Measurements from ENCODE around the gene SERPINA4. TPM values are rescaled to one million over a fixed set of nuclear protein-coding genes. Genes with fewer than 3 reads are reported as not detected.

The SERPINA4 gene
- total RNA-seq, 1 donor from 2014 or later, result not detected

DNA sequence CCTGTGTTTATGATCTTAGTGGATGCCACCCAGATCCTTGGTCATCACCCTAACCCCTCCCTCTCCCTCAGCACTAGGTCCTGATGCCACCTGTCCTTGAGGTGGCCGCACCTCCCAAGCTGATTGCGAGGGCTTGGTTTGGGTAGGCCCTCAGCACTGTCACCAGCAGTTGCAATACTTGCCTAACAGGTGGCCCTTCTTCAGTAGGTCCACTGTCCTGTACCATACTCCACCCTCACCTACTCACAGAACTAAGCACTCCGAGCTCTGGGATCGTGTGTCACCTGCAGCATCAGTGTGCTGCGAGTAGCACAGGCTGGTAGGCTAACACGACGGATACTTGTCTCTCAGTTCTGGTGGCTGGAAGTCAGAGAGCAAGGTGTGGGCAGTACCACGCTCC is 38.0 kb upstream of the SERPINA4 start:
- H3K27ac ChIP-seq (ENCODE audit: low read depth, low read length), result no peak overlapping the region
- TF ChIP-seq EZH2 (IDR thresholded peaks at IDR 0.05; ENCODE audit: insufficient read depth, low read length) (no peak), CTCF (IDR thresholded peaks at IDR 0.05; ENCODE audit: insufficient read depth, low read depth, low read length) (no peak)
- no peaks in the 10 kb centered on the region for H3K79me2 ChIP-seq (ENCODE audit: insufficient read depth, low read length)
- Mint-ChIP-seq H3K27ac (ENCODE audit: unreplicated experiment) (no peak overlapping the region), H3K4me1 (ENCODE audit: low read depth, unreplicated experiment) (no peaks in the 10 kb centered on the region), H3K9me3 (ENCODE audit: unreplicated experiment) (peaks cover 11% of the 10 kb centered on the region), H3K36me3 (ENCODE audit: low read depth, unreplicated experiment) (no peaks in the 10 kb centered on the region), H3K27me3 (ENCODE audit: low read depth, unreplicated experiment) (peaks cover 21% of the 10 kb centered on the region), H3K4me3 (ENCODE audit: unreplicated experiment) (no peak overlapping the region)
- H3K4me3 ChIP-seq (ENCODE audit: insufficient read depth, low read depth, low read length), result no peak overlapping the region
- H3K4me2 ChIP-seq (ENCODE audit: low read length), result no peak overlapping the region
- no peak for FAIRE-seq
- no peak for DNase-seq (ENCODE audit: low read depth)
- no peaks in the 10 kb centered on the region for H3K36me3 ChIP-seq (ENCODE audit: insufficient read depth, low read length)
- no peak overlapping the region for H2AFZ ChIP-seq (ENCODE audit: low read depth, low read length)
- H4K20me1 ChIP-seq (ENCODE audit: insufficient read depth, low read length), result no peaks in the 10 kb centered on the region
- peaks cover 5% of the 10 kb centered on the region for H3K9me3 ChIP-seq (ENCODE audit: insufficient read depth, low read depth, low read length)
- H3K4me1 ChIP-seq (ENCODE audit: insufficient read depth, low read length), result no peaks in the 10 kb centered on the region
- peaks cover 7% of the 10 kb centered on the region for H3K27me3 ChIP-seq (ENCODE audit: insufficient read depth, low read length)
- no peak overlapping the region for H3K9ac ChIP-seq (ENCODE audit: low read length)

DNA sequence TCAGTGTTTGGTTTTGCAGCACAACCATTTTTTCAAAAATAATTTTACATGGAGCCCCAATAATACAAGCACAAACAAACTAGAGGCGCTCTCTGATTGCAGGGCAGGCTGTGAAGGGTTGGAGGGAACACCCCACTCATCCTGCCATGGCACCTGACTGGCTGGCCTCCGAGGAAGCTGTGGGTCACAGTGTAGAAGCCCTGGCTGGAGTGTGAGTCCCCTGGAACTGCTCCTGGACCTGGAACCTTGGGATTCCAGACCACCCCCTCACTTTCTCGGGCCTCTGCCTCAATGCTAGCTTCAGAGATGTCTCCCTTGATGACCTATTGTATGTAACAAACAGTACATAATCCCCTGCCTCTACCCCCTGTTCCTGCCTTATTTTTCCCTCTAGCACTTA is 37.1 kb upstream of the SERPINA4 start:
- no peak for FAIRE-seq
- no peaks in the 10 kb centered on the region for H3K36me3 ChIP-seq (ENCODE audit: insufficient read depth, low read length)
- peaks cover 7% of the 10 kb centered on the region for H3K27me3 ChIP-seq (ENCODE audit: insufficient read depth, low read length)
- no peak overlapping the region for H3K9ac ChIP-seq (ENCODE audit: low read length)
- no peaks in the 10 kb centered on the region for H3K4me1 ChIP-seq (ENCODE audit: insufficient read depth, low read length)
- H4K20me1 ChIP-seq (ENCODE audit: insufficient read depth, low read length), result no peaks in the 10 kb centered on the region
- Mint-ChIP-seq H3K9me3 (ENCODE audit: unreplicated experiment) (peaks cover 11% of the 10 kb centered on the region), H3K4me3 (ENCODE audit: unreplicated experiment) (no peak overlapping the region), H3K4me1 (ENCODE audit: low read depth, unreplicated experiment) (no peaks in the 10 kb centered on the region), H3K27me3 (ENCODE audit: low read depth, unreplicated experiment) (peaks cover 21% of the 10 kb centered on the region), H3K36me3 (ENCODE audit: low read depth, unreplicated experiment) (no peaks in the 10 kb centered on the region), H3K27ac (ENCODE audit: unreplicated experiment) (no peak overlapping the region)
- H3K4me2 ChIP-seq (ENCODE audit: low read length), result no peak overlapping the region
- no peak for TF ChIP-seq CTCF (IDR thresholded peaks at IDR 0.05; ENCODE audit: insufficient read depth, low read depth, low read length)
- TF ChIP-seq EZH2 (IDR thresholded peaks at IDR 0.05; ENCODE audit: insufficient read depth, low read length), result no peak
- H3K79me2 ChIP-seq (ENCODE audit: insufficient read depth, low read length), result no peaks in the 10 kb centered on the region
- H3K27ac ChIP-seq (ENCODE audit: low read depth, low read length), result no peak overlapping the region
- H3K9me3 ChIP-seq (ENCODE audit: insufficient read depth, low read depth, low read length), result peaks cover 5% of the 10 kb centered on the region
- no peak overlapping the region for H3K4me3 ChIP-seq (ENCODE audit: insufficient read depth, low read depth, low read length)
- DNase-seq (ENCODE audit: low read depth), result no peak
- H2AFZ ChIP-seq (ENCODE audit: low read depth, low read length), result no peak overlapping the region

DNA sequence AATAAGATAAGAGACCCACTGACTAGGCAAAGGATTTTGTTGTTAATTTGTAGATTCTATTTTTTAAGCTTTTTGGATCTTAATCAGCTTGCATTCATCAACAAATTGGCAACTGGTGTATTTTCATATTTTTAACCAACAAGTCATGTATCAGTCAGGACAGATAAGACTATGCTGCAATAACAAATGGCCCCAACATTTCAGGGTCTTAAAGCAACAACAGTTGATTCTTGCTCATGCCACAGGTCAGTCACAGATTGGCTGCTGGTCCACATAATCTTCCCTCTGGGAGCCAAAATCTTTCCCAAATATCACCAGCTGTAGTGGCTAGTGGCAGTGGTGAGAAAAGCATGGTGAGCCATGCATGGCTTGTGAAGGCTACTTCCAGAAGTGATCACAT is 30.1 kb upstream of the SERPINA4 start:
- no peak for FAIRE-seq
- Histone ChIP-seq H2AFZ (ENCODE audit: low read depth, low read length) (no peak overlapping the region), H3K4me2 (ENCODE audit: low read length) (no peak overlapping the region), H3K4me3 (ENCODE audit: insufficient read depth, low read depth, low read length) (no peak overlapping the region), H3K4me1 (ENCODE audit: insufficient read depth, low read length) (no peaks in the 10 kb centered on the region), H3K9ac (ENCODE audit: low read length) (no peak overlapping the region), H3K79me2 (ENCODE audit: insufficient read depth, low read length) (no peaks in the 10 kb centered on the region), H3K36me3 (ENCODE audit: insufficient read depth, low read length) (no peaks in the 10 kb centered on the region), H3K27me3 (ENCODE audit: insufficient read depth, low read length) (no peaks in the 10 kb centered on the region), H3K9me3 (ENCODE audit: insufficient read depth, low read depth, low read length) (no peaks in the 10 kb centered on the region), H4K20me1 (ENCODE audit: insufficient read depth, low read length) (no peaks in the 10 kb centered on the region), H3K27ac (ENCODE audit: low read depth, low read length) (no peak overlapping the region)
- no peaks in the 10 kb centered on the region for H3K4me1 Mint-ChIP-seq (ENCODE audit: low read depth, unreplicated experiment)
- H3K36me3 Mint-ChIP-seq (ENCODE audit: low read depth, unreplicated experiment), result no peaks in the 10 kb centered on the region
- peaks cover 8% of the 10 kb centered on the region for H3K27me3 Mint-ChIP-seq (ENCODE audit: low read depth, unreplicated experiment)
- H3K9me3 Mint-ChIP-seq (ENCODE audit: unreplicated experiment), result peaks cover 6% of the 10 kb centered on the region
- no peak for DNase-seq (ENCODE audit: low read depth)
- no peak for TF ChIP-seq EZH2 (IDR thresholded peaks at IDR 0.05; ENCODE audit: insufficient read depth, low read length)
- TF ChIP-seq CTCF (IDR thresholded peaks at IDR 0.05; ENCODE audit: insufficient read depth, low read depth, low read length), result no peak
- no peak overlapping the region for H3K4me3 Mint-ChIP-seq (ENCODE audit: unreplicated experiment)
- no peak overlapping the region for H3K27ac Mint-ChIP-seq (ENCODE audit: unreplicated experiment)

Data from astrocyte (in vitro differentiated cells and primary cell).